ENCODE data around the gene TNFRSF19.

DNA sequence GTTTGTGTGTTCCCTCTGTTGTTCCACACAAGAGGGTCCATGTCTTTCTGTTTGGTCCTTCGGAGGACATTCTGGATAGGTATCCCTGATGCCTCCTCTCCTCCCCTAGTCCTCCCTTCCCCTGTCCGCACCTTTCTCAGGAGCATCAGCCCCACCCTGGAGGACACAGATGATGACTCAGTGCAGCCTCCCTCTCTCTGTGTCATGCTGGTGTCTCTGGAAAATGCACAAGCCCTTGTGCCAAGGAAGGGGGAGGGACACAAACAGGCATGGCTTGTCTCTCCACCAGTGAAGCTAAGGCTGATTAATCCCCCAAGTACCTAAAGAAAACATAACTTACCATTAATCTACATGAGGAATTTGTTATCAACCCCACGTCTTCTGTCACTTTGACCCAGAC, 16.2 kb upstream of the TNFRSF19 start:
- TF ChIP-seq, protein P1, sequence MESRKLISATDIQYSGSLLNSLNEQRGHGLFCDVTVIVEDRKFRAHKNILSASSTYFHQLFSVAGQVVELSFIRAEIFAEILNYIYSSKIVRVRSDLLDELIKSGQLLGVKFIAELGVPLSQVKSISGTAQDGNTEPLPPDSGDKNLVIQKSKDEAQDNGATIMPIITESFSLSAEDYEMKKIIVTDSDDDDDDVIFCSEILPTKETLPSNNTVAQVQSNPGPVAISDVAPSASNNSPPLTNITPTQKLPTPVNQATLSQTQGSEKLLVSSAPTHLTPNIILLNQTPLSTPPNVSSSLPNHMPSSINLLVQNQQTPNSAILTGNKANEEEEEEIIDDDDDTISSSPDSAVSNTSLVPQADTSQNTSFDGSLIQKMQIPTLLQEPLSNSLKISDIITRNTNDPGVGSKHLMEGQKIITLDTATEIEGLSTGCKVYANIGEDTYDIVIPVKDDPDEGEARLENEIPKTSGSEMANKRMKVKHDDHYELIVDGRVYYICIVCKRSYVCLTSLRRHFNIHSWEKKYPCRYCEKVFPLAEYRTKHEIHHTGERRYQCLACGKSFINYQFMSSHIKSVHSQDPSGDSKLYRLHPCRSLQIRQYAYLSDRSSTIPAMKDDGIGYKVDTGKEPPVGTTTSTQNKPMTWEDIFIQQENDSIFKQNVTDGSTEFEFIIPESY (IDR thresholded peaks at IDR 0.05): no peak
- TF ChIP-seq SP1 (IDR thresholded peaks at IDR 0.05): no peak
- TF ChIP-seq RAD21 (IDR thresholded peaks at IDR 0.05): no peak
- no peak for TF ChIP-seq FOXA1 (IDR thresholded peaks at IDR 0.05)
- TF ChIP-seq, protein P2, sequence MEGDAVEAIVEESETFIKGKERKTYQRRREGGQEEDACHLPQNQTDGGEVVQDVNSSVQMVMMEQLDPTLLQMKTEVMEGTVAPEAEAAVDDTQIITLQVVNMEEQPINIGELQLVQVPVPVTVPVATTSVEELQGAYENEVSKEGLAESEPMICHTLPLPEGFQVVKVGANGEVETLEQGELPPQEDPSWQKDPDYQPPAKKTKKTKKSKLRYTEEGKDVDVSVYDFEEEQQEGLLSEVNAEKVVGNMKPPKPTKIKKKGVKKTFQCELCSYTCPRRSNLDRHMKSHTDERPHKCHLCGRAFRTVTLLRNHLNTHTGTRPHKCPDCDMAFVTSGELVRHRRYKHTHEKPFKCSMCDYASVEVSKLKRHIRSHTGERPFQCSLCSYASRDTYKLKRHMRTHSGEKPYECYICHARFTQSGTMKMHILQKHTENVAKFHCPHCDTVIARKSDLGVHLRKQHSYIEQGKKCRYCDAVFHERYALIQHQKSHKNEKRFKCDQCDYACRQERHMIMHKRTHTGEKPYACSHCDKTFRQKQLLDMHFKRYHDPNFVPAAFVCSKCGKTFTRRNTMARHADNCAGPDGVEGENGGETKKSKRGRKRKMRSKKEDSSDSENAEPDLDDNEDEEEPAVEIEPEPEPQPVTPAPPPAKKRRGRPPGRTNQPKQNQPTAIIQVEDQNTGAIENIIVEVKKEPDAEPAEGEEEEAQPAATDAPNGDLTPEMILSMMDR (IDR thresholded peaks at IDR 0.05; ENCODE audit: low read depth, low read length, missing input control): no peak
- TF ChIP-seq NR2F2 (IDR thresholded peaks at IDR 0.05): no peak
- TF ChIP-seq, protein P3, sequence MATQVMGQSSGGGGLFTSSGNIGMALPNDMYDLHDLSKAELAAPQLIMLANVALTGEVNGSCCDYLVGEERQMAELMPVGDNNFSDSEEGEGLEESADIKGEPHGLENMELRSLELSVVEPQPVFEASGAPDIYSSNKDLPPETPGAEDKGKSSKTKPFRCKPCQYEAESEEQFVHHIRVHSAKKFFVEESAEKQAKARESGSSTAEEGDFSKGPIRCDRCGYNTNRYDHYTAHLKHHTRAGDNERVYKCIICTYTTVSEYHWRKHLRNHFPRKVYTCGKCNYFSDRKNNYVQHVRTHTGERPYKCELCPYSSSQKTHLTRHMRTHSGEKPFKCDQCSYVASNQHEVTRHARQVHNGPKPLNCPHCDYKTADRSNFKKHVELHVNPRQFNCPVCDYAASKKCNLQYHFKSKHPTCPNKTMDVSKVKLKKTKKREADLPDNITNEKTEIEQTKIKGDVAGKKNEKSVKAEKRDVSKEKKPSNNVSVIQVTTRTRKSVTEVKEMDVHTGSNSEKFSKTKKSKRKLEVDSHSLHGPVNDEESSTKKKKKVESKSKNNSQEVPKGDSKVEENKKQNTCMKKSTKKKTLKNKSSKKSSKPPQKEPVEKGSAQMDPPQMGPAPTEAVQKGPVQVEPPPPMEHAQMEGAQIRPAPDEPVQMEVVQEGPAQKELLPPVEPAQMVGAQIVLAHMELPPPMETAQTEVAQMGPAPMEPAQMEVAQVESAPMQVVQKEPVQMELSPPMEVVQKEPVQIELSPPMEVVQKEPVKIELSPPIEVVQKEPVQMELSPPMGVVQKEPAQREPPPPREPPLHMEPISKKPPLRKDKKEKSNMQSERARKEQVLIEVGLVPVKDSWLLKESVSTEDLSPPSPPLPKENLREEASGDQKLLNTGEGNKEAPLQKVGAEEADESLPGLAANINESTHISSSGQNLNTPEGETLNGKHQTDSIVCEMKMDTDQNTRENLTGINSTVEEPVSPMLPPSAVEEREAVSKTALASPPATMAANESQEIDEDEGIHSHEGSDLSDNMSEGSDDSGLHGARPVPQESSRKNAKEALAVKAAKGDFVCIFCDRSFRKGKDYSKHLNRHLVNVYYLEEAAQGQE (IDR thresholded peaks at IDR 0.05): no peak

Data from liver (tissue), 3 donors.